ENCODE data around the gene COMTD1.

COMTD1 gene

DNA sequence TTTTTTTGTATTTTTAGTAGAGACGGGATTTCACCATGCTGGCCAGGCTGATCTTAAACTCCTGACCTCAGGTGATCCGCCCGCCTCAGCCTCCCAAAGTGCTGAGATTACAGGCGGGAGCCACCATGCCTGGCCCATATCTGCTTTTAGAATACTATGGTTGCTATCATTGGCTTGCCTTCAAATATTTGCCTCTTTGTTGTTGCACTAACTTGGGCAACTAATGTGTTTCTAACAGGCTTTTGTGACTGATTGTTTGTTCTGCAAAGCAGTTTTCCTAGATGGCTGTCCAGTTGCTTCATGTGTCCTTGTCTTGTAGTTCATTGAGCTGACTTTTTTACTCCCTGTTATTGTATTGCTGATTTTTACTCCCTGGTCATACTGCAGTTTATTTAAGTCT lies 15.5 kb downstream of the COMTD1 start:
- H3K4me3 ChIP-seq (ENCODE audit: low read length) = no peak overlapping the region
- no peak for TF ChIP-seq CTCF (conservative IDR thresholded peaks at IDR 0.05; ENCODE audit: low read depth, low read length)
- DNase-seq (ENCODE audit: low read depth) = no peak

DNA sequence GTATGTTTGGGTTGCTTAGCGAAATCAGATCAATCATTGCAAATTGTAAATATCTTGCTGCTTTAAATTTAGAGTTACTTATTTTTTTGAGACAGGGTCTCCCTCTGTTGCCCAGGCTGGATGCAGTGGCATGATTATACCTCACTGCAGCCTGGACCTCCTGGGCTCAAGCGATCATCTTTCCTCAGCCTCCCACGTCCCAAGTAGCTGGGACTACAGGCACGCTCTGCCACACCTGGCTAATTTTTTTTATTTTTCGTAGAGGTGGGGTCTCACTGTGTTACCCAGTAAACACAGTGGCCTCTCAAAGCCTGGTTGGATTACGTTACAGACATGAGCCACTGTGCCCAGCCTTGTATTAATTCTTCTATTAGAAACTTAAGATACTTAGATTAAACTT lies 23.4 kb downstream of the COMTD1 start:
- no peak for TF ChIP-seq CTCF (conservative IDR thresholded peaks at IDR 0.05; ENCODE audit: low read depth, low read length)
- H3K4me3 ChIP-seq (ENCODE audit: low read length) = peak overlapping the region; percentile 96
- DNase-seq (ENCODE audit: low read depth) = no peak

GRCh38 chr10:75211007-75211691 lies 24.6 kb downstream of the COMTD1 start:
- H3K4me3 ChIP-seq (ENCODE audit: low read length) = peak overlapping the region; percentile 96
- no peak for DNase-seq (ENCODE audit: low read depth)
- TF ChIP-seq CTCF (conservative IDR thresholded peaks at IDR 0.05; ENCODE audit: low read depth, low read length) = no peak

DNA sequence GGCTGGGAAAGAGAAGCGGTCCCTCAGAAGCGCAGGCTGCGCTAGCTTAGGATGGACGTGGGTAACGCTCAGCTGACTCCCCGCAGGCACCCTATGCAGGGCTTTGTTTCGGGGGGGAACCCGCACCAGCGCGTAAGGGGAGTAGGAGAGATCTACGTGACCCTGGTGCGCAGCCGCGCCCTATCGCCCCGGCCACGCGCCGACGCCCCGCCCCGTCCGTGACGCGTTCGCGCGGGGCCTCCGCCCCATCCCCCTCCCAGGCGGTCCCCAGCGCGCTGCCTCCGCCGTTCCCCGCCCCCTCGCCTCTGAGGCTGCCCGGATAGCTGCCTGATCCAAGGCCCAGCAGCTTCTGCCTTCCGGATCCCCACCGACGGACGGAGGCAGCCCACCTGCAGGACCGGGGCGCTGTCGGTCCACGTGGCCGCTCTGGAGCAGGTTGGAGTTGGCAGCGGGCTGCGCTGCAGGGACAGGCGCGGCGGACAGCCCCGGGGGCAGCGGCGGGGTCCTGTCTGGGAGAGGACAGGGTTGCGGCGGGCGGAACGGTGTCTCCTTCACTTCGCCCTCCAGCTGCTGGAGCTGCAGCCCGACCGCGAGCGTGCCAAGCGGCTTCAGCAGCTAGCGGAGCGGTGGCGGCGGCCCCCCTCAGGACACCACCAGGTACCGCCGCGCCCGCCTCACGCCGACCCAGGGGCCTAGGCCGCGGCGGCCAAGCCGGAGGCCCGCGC lies 25.3 kb downstream of the COMTD1 start, which contains the start of gene VDAC2:
Gene VDAC2, plus strand, starts transcription at position 515 of the 725 bp plus-strand sequence. CDS start 363 bp downstream, outside the sequence.
- peak within 1 kb of the TSS; percentile 96 for H3K4me3 ChIP-seq (ENCODE audit: low read length)
- DNase-seq (ENCODE audit: low read depth) = no peak
- TF ChIP-seq CTCF (conservative IDR thresholded peaks at IDR 0.05; ENCODE audit: low read depth, low read length) = no peak

DNA sequence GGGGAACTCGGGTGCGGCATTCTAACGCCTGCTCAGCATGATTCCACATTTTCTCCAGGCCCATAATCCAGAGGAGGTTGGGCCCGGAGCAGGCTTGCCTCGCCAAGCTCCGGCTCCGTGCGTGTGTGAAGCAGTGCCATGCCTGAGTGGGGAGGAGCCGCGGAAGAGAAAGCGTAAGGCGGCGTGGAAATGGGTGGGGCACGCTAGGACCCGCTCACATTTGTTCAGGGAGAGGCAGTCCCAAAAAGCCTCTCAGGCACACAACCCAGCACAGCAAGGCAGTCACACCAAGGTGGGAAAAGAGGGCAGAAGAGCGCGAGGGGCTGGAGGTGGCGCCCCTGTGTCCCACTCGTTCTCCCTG lies 25.9 kb downstream of the COMTD1 start:
- DNase-seq (ENCODE audit: low read depth) = peak; percentile 26
- no peak for TF ChIP-seq CTCF (conservative IDR thresholded peaks at IDR 0.05; ENCODE audit: low read depth, low read length)
- H3K4me3 ChIP-seq (ENCODE audit: low read length) = peak overlapping the region; percentile 96

DNA sequence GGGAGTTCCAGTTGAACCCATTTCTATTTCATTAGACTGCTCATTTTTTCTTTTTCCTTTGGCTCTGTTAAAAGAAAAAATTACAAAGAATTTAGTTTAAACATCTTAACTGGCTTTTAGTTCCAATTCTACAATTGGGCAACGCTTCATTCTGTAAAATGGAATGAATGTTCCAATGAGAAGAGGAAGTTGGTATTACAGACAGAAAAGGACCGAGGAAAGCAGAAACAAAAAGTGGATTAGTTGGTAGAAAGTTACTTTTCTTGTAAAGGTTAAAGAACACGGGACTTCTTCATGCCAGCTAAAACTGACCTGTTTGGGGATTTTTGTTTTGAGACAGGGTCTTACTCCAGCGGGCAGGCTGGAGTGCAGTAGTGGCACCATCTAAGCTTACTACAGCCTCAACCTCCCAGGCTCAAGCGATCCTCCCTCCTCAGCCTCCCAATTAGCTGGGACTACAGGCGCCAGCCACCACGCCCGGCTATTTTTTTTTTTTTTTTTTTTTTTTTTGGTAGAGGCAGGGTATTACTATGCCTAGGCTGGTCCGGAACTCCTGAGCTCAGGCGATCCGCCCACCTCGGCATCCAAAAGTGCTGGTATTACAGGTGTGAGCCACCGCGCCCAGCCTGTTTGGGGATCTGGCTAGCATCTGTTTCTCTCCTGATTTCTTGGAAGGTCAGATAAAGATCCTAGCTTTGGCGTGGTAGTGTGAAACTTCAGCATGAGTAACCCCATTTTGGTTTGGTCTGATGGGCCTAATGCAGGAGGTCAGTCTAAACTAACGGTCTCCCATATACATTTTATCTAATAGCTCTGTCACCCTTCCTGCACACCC lies 26.5 kb downstream of the COMTD1 start:
- peak overlapping the region; percentile 96 for H3K4me3 ChIP-seq (ENCODE audit: low read length)
- TF ChIP-seq CTCF (conservative IDR thresholded peaks at IDR 0.05; ENCODE audit: low read depth, low read length) = no peak
- no peak for DNase-seq (ENCODE audit: low read depth)

Measured in retinal pigment epithelial cell (primary cell).